ENCODE data around the gene CCL27.

Gene CCL27

GRCh38 chr9:34662526-34663302 lies at the start of gene CCL27:
TSS of gene CCL27 (minus strand) at chr9:34662657. CDS start at chr9:34662633, 24 bp downstream.
- no peak for DNase-seq

- no peak for DNase-seq
Observed at GRCh38 chr9:34712140-34712539, 49.7 kb upstream of the CCL27 start.

- no peak for DNase-seq
Observed at GRCh38 chr9:34710023-34710422, 47.6 kb upstream of the CCL27 start, which contains the start of gene CCL21. TSS of gene CCL21 (minus strand) at chr9:34710136. CDS start at chr9:34710066, 70 bp downstream.

- no peak for DNase-seq
Observed at GRCh38 chr9:34709196-34709978, 46.9 kb upstream of the CCL27 start.

GRCh38 chr9:34707130-34707529 lies 44.7 kb upstream of the CCL27 start:
- DNase-seq, result no peak

- peak; percentile 77 to 82 for DNase-seq
Observed at GRCh38 chr9:34701769-34702736, 39.6 kb upstream of the CCL27 start.

- peak; percentile 70 to 78 for DNase-seq
Observed at GRCh38 chr9:34701023-34701768, 38.7 kb upstream of the CCL27 start.

- no peak for DNase-seq
Observed at GRCh38 chr9:34694811-34695210, 32.4 kb upstream of the CCL27 start.

GRCh38 chr9:34693560-34693959 lies 31.1 kb upstream of the CCL27 start:
- no peak for DNase-seq

- no peak for DNase-seq
Observed at GRCh38 chr9:34691936-34692315, 29.5 kb upstream of the CCL27 start.

- DNase-seq, result no peak
Observed at GRCh38 chr9:34690983-34691935, 28.8 kb upstream of the CCL27 start, which contains the start of gene CCL19. TSS of gene CCL19 (minus strand) at chr9:34691276. CDS start at chr9:34691139, 137 bp downstream.

- DNase-seq, result no peak
Observed at GRCh38 chr9:34689512-34689911, 27.1 kb upstream of the CCL27 start.

- DNase-seq, result no peak
Observed at GRCh38 chr9:34689116-34689470, 26.6 kb upstream of the CCL27 start.

GRCh38 chr9:34688329-34689115 lies 26.1 kb upstream of the CCL27 start:
- DNase-seq, result no peak

GRCh38 chr9:34687276-34688030 lies 25.0 kb upstream of the CCL27 start:
- no peak for DNase-seq

GRCh38 chr9:34686732-34687131 lies 24.3 kb upstream of the CCL27 start:
- no peak for DNase-seq

GRCh38 chr9:34686231-34686630 lies 23.8 kb upstream of the CCL27 start:
- DNase-seq, result no peak

GRCh38 chr9:34685591-34685990 lies 23.1 kb upstream of the CCL27 start:
- DNase-seq, result no peak

GRCh38 chr9:34684816-34685215 lies 22.4 kb upstream of the CCL27 start:
- DNase-seq, result no peak
